HG03342 (cell line): ENCODE measurements around the gene TEX22.

Experiments used
- ATAC-seq: cut with Tn5 transposase; IDR thresholded peaks from one replicate; pipeline ENCODE4 v1.9.1; 2021; ENCODE audit warnings: mild to moderate bottlenecking, moderate library complexity; ENCODE audit not compliant: unreplicated experiment

TEX22 gene

DNA sequence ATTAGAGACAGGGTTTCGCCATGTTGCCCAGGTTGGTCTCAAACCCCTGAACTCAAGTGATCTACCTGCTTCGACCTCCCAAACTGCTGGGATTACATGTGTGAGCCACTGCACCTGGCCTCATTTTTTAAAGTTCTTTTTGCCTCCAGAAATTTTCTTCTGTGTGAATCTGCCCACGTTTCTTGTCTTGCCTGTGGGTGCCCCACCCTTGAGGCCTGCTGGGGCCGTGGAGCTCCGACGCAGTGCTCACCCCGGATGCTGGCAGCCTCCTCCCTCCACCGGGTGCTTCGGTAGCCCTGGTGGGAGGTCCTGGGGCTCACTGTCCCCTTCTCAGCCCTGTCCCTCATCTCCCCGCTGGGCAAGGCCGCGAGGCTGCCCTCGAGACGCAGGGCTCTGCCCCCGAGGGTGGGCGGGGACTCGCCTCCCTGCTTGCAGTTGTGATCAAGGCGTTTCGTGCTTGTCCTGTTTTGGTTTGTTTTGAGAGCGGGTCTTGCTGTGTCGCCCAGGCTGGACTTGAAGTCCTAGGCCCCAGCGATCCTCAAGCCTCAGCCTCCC, 56.8 kb downstream of the TEX22 start:
- ATAC-seq: no peak

DNA sequence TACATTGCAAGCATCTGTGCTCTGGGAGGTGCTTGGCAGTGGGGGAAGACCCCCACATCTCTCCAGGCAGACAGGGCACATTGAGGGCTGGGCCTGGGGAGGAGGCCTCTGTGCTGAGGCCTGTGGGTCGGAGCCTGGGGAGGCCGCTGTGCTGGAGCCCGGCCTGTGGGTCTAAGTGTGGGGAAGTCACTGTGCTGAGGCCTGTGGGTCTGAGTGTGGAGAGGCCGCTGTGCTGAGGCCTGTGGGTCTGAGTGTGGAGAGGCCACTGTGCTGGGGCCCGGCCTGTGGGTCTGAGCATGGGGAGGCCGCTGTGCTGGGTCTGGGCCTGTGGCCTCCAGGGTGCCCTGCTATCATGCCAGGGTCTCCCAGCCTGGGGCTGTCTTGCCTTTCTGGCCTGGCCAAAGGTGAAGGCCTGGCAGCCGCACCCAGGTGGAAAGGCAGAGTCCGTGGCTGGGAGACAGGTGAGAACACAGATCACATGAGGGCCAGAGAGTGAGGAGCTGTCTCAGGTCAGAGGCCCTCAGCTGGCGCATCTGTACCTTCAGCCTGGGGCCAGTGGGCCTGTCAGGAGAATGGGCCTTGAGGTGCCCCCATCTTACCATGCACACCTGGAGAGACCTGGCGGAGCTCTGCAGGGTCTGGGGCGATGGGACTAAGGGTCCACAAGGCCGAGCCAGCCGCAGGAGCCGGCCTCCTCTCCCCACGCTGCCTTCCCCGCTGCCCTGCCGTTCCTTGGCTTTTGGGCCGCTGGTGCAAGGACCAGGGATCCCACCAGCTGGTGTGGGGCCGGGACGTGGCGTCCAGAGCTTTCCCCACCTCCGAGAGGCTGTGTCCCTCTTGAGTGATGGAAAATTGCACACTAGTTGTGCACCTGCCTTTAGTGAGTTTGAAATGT, 57.7 kb downstream of the TEX22 start:
- no peak for ATAC-seq

DNA sequence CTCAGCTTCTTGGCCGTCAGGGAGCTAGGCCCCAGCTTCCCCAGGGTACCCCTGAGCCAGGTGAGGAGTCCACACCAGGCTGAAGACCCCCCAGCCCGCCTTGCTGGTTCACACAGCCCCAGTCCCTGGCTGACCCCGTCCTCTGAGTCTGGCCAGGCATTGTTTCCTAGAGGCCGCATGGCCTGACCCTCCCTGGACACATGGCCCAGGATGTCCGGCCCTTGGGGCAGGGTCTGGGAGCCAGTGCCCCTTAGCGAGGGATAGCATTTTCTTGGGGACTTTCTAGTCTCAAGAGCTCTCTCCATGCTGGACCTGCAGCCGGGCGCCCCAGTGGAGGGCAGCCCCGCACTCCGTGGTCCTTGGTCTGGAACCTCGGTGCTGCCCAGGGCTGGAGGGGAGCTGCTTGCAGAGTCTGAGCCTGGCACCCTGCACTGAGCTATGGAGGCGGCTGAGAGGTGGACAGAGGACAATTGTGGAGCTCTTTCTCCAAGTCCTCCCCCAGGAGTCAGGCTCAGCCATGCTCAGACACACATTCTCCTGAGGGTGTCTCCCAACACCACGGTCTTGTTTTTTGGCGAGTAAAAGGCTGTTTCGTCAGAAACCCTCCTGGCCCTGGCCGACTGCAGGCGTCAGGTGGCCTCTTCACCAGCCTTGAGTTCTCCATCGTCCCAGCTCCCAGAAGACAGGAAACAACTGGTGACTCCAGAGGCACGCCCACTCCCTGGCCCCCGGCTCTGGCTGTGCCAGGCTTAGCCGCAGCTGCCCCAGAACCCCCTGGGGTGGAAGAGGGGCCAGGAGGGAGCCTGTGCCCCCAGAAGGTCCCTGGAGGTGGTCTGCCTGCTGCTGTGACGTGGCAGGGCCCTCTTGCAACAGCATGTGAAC, 58.6 kb downstream of the TEX22 start:
- no peak for ATAC-seq

DNA sequence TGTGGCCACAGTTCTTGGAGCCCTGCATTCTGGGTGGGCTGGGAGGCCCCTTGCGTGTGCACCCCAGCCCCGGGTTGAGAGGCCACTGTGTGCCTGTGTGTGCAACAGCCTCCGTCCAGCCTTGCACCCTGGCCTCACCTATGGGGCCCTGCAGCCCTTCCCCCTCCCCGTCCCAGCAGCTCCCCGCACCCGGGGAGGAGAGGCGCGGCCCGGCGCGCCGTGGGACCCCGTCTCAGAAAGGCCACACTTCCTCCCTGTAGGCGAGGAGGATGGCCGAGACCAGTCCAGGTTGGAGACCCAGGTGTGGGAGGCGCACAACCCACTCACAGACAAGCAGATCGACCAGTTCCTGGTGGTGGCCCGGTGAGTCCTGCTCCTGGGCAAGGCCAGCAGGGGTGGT, 59.7 kb downstream of the TEX22 start:
- no peak for ATAC-seq

DNA sequence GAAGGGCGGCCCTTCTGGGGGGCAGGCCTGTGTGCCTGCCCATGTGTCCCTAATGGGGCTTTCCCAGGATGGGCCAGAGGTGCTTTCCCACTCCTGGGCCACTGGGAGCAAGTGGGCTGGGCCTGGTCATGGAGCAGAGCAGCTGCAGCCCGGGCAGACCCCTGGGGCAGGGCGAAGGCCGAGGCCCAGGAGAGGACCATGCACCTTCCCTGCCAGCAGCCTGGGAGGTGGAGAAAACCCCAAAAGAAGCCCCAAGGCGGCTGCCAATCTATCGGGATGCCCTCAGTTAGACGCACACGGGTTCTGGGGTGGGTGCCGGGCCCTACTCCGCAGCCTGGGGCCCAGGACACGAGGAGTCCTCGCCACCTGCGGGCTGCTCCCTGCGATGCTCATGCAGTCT, 60.2 kb downstream of the TEX22 start:
- ATAC-seq: no peak

DNA sequence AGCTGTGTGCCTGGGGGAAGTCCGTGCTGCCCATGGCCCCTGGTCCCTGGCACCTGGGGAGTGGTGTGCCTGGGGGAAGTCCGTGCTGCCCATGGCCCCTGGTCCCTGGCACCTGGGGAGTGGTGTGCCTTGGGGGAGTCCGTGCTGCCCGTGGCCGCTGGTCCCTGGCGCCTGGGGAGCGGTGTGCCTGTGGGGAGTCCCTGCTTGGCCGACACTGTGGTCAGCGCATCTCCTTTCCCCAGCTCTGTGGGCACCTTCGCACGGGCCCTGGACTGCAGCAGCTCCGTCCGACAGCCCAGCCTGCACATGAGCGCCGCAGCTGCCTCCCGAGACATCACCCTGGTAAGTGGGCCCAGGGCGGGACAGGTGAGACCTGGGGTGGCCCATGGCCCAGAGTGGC, 61.8 kb downstream of the TEX22 start:
- no peak for ATAC-seq

DNA sequence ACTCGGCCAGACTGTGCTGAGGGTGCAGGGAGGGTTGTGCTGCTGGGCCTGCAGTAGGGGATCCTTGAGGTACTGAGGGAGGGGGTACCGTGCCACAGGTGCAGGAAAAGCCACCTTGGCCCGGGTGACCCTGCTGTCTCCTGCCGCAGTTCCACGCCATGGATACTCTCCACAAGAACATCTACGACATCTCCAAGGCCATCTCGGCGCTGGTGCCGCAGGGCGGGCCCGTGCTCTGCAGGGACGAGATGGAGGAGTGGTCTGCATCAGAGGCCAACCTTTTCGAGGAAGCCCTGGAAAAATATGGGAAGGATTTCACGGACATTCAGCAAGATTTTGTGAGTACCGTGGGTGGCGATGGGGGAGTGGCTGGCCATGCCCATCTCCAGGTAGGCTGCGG, 62.3 kb downstream of the TEX22 start:
- no peak for ATAC-seq

DNA sequence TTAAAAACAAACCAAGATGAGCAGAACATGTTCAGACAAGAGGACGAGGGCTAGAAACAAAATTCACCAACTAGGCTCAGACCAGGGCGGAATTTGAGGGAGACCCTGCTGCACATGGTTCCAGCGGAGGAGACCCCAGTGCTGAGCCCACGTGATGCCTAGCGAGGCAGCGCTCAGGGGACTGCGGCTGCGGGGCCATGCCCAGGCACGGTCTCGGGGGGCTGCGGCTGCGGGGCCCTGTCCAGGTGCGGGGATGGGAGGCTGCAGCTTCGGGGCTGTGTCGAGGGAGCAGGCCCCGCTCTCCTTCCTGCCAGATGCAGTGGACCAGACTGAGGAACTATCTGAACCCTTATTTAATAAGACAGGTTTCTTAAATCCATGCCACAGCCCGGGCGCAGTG, 63.6 kb downstream of the TEX22 start:
- ATAC-seq: no peak
